22Rv1 (cell line): ENCODE results near the gene STXBP6.

ENCODE experiments used
- ZFX ChIP-seq: fragments of 450-650 bp; IDR thresholded peaks from 2 replicates; pipeline ENCODE4 v1.6.1; 2017; ENCODE audit warnings: antibody characterized with exemption, borderline replicate concordance
- TF ChIP-seq, protein P1 (sequence below): fragments of 450-650 bp; IDR thresholded peaks from 2 replicates; pipeline ENCODE4 v1.5.1; 2017; ENCODE audit warnings: mild to moderate bottlenecking

DNA sequence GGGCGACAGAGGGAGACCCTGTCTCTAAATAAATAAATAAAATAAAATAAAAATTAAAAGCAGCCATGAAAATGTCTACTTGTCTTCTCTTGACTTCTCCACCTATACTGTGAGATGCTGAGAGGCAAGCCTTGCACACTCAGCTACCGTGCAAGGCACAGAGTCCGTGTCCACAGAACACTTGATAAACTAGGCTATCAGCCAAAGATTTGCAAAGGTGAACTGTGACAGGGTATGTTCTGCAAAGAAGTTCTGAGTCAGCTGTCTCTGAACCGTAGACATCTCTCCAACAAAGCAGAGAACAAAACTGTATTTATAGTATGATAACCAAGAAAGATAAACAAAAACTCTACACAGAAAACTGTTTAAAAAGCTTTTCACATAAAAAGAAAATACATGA is 35.5 kb downstream of the STXBP6 start:
- TF ChIP-seq, protein P1, sequence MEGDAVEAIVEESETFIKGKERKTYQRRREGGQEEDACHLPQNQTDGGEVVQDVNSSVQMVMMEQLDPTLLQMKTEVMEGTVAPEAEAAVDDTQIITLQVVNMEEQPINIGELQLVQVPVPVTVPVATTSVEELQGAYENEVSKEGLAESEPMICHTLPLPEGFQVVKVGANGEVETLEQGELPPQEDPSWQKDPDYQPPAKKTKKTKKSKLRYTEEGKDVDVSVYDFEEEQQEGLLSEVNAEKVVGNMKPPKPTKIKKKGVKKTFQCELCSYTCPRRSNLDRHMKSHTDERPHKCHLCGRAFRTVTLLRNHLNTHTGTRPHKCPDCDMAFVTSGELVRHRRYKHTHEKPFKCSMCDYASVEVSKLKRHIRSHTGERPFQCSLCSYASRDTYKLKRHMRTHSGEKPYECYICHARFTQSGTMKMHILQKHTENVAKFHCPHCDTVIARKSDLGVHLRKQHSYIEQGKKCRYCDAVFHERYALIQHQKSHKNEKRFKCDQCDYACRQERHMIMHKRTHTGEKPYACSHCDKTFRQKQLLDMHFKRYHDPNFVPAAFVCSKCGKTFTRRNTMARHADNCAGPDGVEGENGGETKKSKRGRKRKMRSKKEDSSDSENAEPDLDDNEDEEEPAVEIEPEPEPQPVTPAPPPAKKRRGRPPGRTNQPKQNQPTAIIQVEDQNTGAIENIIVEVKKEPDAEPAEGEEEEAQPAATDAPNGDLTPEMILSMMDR = no peak
- no peak for TF ChIP-seq ZFX
